Measurements from ENCODE around the gene PTMS.

GRCh38 chr12:6818645-6819044 lies 52.5 kb downstream of the PTMS start:
- TF ChIP-seq CTCF (IDR thresholded peaks at IDR 0.05): no peak
- TF ChIP-seq EP300 (IDR thresholded peaks at IDR 0.05): no peak
- no peak for TF ChIP-seq POLR2A (IDR thresholded peaks at IDR 0.05)

Measured in upper lobe of left lung (tissue), 4 donors.